NCI-H2081 (cell line): ENCODE results near the gene KIF13A.
"Not testable (repeated sequence)": the region's sequence is repeated elsewhere in the genome, so short reads cannot be mapped to it uniquely, and the experiment has no call there.

ENCODE experiments used
- DNase-seq, 2 experiments: peaks; one replicate each; lab custom pipeline; 2025; lab: John Stamatoyannopoulos, UW

The KIF13A gene

DNA sequence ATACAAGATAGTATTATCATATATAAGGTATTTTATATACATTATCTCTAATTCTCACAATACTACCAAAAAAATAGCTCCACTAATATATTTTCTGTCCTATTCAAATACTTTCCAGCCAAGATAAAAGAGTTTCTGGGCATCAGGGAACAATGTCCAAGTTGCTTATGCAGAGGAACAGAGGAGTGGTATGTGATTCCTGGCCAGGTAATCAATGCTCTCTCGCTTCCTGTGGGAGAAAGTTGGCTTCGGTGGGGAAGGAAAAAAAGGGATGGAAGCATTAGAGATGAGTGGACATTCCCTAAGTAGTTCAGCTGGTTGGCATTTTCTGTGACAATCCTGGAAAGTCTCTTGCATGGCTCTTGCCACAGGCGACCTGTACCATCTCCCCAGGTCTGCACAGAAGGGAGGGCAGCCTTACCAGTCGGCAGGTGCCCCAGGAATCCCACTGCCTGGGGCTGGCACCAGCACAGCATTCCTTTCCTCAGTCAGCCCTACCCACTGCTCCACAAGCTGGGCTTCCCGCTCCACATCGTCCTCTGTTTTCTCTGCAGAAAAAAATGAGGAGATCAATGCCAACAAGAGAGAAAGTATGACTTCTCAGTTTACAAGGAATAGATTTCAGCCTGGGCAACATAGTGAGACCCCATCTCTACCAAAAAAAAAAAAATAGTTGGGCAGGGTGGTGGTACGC lies 202.2 kb downstream of the KIF13A start:
- no peak for DNase-seq

DNA sequence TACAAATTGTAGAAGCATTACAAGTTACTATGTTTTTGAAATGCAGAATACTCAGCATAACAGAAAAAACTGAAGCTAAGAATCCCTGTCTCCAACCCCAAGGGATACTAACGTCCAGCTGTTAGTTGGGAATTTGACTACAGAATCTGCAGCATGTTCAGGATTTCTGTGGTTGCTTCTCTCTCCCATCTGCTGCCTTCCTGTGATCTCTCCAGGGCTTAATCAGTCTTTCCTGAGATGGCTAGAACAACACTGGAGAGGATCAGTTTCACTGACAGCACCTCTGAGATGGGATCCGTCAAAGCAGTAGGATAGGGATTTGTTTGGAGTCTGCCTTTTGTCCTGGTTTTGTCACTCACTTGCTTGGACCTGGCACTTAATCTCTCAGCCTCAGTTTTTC lies 207.4 kb downstream of the KIF13A start:
- DNase-seq: no peak

DNA sequence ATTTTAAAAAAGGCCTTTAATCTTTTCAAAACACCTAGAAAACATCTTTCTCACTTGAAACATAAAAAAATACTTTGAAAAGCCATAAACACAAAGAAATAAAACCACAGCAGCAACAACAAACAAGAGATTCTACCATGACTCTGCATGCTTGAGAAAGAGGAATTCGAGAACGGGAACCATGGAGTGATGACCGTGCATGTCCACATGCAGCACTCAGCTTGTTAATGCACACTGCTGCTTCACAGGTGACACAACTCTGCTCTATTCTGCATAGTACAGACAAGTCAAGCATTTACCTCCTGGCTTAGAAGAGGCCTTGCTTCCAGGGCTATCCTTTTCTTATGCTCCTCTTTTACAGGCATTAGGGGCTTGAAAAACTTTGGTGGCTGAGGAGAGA lies 215.8 kb downstream of the KIF13A start:
- no peak for DNase-seq

DNA sequence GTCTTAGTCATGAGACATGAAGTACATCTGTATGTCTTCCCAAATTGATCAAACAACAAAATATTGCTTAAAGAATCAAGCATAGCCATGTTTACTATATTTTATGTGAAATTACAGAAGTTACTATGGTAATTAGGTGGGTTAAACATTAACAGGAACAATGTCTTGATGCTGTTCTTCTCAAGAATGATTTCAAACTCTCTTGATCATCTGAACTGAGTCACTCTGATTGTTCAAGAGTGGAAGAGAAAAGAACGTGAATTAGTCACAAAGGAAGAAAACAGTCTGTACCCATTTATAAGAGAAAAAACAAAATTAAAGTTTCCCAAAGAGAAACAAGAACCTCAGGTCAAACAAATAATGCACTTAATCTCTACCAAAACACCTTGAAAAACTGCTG lies 218.6 kb downstream of the KIF13A start:
- DNase-seq: no peak

DNA sequence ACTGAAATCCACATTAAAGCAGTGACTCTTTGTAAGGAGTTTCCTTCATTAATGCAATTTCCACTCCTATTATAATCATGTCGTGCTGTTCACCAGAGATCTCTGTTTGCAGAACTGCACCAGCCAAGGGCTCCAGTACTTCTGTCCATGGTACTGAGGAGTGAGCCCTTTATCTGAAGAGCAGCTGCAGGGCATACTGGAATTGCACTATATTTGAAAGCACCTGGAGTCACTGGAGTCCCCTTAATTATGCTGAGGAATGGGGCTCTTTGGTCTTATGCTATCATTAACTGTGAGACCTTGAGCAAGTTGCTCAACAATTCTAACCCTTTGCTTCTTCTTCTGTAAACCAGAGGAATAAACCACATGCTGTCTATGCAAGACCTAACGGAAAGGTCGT lies 219.0 kb downstream of the KIF13A start:
- DNase-seq: no peak

DNA sequence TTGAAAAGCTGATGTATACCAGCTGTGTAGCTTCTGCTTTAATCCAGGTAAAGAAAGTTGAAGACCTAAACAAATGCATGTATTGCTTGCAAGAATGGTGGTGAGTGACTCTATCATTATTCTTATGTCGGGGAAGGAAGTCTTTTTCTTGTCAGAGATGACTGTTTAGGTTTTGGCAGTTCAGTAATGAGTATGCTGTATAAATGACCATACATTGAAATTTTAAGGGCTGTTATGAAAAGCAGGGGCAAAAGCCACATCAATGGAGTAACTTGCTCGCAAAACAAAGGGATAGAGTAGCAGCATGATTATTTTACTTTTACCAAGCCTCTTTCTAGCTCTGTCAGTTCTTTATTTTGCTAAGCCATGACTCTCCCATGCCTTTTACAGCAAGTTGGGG lies 224.8 kb downstream of the KIF13A start:
- DNase-seq: no peak

DNA sequence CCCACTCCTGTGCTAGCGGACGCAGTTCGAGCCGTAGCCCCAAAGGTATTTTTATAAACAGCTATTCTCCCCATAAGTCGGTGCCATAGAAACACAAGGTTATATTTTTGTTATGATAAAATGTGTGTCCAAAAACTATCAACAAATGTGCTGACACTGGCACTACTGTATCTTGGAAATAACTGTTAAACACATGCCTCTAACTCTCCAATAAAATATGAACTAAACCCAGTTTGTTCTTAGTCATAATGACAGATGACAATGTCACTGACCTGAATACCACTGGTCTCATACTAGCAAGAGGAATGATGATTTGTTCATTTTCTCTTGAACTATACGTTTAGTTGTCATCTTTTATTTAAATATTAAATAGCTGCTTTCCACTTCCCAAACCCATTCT lies 229.3 kb downstream of the KIF13A start:
- no peak for DNase-seq

DNA sequence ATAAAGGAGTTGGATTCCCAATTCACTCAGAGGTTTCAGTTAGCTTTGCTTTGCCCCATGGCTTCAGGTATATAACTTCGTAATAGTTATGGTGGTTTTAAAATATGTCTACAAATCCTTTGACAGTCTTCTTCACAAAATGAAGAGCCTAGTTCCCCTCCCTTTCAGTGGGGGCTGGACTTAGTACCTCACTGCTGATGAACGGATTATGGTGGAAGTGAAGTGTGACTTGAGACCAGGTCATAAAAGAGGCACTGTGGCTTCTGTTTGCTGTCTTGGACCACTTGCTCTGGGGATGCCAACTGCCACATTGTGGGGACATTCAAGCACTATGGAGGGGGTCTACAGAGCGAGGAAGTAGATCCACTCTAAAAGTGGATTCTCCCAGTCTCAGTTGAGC lies 233.2 kb downstream of the KIF13A start:
- no peak for DNase-seq

DNA sequence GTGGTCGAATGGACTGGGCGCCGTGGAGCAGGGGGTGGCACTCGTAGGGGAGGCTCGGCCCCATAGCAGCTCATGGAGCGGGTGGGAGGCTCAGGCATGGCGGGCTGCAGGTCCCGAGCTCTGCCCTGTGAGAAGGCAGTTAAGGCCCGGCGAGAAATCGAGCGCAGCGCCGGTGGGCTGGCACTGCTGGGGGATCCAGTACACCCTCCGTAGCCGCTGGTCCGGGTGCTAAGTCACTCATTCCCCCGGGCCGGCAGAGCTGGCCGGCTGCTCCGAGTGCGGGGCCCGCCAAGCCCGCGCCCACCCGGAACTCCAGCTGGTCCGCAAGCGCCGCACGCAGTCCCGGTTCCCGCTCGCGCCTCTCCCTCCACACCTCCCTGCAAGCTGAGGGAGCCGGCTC lies 242.1 kb downstream of the KIF13A start:
- DNase-seq: not testable (repeated sequence)

DNA sequence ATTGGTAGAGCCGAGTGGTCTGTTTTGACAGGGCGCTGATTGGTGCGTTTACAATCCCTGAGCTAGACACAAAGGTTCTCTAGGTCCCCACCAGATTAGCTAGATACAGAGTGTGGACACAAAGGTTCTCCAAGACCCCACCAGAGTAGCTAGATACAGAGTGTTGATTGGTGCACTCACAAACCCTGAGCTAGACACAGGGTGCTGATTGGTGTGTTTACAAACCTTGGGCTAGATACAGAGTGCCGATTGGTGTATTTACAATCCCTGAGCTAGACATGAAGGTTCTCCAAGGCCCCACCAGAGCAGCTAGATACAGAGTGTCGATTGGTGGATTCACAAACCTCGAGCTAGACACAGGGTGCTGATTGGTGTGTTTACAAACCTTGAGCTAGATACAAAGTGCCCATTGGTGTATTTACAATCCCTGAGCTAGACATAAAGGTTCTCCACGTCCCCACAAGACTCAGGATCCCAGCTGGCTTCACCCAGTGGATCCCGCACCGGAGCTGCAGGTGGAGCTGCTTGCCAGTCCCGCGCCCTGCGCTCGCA lies 242.6 kb downstream of the KIF13A start:
- not testable (repeated sequence) for DNase-seq

DNA sequence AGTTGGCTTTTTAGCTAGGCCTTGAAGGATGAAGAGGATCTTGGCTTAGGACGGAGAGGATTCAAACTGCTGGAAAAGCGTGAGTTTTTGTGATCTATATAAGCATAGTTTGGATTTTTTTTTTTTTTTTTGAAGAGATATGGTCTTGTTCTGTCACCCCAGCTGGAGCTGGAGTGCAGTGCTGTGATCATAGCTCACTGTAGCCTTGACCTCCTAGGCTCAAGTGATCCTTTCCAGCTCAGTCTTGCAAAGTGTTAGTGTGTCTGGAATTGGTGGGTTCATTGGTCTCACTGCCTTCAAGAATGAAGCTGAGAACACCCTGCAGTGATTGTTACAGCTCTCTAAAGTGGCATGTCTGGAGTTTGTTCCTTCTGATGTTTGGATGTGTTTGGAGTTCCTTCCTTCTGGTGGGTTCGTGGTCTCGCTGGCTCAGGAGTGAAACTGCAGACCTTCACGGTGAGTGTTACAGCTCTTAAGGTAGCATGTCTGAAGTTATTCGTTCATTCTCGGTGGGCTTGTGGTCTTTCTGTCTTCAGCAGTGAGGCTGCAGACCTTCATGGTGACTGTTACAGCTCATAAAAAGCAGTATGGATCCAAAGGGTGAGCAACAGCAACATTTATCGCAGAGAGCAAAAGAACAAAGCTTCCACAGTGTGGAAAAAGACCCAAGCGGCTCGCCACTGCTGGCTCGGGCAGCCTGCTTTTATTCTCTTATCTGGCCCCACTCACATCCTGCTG lies 243.2 kb downstream of the KIF13A start:
- DNase-seq: no peak

DNA sequence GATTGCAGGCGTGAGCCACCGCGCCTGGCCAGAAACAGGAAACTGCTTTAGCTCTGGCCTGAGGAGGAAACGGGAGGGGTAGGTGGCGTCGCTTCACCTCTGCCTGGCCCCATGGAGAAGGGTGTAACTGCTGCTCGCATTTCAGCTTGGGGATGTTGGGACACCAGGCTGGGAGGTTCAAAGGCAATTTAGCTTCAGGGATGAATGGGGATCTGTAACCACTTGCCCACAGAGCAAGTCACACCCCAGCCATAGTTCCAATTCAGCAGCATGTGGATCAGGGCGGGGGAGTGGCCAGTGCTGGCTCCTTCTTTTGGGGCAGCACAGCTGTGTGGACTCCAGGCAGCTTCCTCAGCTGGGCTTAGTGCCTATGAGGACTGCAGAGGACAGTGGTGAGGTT lies 245.9 kb downstream of the KIF13A start:
- DNase-seq: no peak

DNA sequence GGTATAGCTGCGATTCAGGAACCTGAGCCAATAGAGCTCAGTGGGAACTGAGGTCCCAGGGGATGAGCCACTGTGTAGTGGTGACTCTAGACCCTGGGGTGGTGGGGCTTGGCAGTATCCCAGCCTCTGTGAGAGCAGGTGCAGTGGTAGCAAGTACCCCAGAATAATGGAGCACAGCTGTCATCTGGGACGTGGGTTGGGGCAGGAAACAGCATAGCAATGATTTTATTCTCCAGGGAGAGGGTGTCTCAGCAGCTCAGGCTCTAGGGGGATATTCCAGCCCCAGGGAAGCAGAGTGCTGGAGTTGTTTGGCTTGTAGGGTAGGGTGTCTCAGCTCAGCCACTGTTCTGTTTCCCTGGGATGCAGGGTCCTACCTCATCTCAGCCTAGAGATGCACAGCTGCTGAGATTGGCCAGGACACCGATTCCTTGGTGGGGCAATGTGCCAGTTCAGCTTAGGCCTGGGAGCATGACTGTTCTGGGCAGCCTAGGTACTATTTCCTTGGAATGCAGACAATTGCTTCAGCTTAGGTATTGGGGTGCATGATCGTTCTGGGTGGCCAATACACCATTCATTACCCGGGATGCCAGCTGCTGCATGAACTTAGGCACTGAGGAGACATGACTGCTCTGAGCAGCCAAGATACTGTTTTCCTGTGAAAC lies 246.7 kb downstream of the KIF13A start:
- DNase-seq: peak; percentile 9 to 22

DNA sequence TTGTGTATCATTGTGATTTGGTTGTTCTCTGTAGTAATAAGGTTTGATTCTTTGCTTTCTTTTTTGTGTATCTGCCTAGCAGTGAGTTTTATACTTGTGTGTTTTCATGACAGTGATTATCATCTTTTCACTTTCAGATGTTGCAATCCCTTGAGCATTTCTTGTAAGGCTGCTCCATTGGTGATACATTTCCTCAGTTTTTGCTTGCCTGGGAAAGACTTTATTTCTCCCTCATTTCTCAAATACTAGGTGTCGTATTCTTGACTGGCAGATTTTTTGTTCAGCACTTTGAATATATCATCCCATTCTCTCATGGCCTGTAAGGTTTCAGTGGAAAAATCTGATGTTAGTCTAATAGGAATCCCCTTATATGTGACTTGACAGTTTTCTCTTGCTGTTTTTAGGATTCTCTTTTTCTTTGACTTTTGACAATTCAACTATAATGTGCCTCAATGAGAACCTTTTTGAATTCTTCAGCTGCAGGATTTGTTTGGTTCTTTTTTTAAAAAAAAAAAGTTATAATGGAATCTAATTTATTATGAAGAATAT lies 249.7 kb downstream of the KIF13A start:
- no peak for DNase-seq

DNA sequence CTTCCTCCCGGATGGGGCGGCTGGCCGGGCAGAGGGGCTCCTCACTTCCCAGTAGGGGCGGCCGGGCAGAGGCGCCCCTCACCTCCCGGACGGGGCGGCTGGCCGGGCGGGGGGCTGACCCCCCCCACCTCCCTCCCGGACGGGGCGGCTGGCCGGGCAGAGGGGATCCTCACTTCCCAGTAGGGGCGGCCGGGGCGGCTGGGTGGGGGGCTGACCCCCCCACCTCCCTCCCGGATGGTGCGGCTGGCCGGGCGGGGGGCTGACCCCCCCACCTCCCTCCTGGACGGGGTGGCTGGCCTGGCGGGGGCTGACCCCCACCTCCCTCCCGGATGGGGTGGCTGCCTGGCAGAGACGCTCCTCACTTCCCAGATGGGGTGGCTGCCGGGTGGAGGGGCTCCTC lies 252.1 kb downstream of the KIF13A start:
- DNase-seq: not testable (repeated sequence)

DNA sequence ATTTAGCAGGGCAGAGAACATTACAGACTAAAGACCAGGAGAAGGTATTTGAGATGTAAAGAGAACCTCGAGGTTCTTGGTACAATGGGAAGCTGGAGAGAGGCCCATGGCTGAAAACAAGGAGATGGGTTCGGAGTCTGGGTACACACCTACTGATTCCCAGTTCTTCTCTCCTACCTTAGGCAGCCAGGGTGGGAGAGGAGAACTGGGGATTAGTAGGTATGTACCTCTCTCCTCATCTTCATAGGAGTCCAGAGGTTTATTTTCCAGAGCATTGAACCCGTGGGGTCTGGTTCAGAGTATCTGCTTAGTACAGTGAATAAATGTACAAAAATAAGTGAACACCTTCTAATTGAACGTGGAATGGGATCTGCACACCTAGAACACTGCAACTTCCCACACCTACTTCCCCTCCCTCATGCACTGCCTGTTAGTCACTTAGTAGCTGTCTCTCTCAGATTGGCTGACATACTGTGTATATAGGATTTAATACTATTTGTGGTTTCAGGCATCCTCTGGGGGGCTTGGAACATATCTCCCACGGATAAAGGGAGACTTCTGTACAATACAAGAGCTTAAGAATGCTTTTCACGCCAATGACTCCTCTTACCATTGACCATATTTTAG lies 257.2 kb downstream of the KIF13A start:
- no peak for DNase-seq

DNA sequence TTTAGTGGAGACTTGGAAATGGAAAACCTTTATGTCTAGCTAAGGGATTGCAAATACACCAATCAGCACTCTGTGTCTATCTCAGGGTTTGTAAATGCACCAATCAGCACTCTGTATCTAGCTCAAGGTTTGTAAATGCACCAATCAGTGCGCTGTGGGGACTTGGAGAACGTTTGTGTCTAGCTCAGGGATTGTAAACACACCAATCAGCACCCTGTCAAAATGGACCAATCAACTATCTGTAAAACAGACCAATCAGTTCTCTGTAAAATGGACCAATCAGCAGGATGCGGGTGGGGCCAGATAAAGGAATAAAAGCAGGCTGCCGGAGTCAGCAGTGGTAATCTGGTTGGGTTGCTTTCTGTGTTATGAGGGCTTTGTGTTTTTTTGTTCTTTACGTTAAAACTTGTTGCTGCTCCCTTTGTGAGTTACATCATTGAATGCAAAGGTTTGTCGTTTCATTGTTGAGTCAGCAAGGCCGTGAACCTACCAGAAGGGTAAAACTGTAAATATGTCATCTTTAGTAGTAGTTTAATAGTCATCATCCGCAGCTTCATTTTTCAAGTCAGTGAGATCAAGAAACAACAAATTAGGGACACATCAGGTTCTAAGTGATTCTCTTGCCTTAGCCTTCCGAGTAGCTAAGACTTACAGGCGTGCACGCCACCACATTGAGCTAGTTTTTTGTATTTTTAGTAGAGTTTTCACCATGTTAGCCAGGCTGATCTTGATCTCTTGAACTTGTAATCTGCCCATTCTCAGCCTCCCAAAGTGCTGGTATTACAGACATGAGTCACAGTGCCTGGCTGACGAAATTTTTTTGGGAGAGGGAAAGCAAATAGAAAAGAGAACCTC lies 258.0 kb downstream of the KIF13A start:
- no peak for DNase-seq

DNA sequence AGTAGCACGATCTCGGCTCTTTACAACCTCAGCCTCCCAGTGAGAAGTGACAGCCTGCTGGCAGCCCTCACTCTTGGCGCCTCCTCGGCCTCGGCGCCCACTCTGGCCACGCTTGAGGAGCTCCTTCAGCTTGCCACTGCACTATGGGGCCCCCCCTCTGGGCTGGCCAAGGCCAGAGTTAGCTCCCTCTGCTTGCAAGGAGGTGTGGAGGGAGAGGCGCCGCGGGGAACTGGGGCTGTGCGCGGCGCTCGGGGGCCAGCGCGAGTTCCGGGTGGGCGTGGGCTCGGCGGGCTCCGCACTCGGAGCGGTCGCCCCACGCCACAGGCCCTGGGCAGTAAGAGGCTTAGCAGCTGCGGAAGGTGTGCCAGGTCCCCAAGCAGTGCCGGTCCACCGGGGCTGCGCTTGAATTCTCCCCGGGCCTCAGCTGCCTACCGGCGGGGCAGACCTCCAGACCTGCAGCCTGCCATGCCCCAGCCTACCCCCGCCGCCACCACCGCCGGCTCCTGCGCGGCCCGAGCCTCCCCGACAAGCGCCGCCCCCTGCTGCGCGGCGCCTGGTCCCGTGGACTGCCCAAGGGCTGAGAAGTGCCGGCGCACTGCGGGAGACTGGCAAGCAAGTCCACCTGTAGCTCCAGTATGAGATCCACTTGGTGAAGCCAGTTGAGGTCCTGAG lies 258.7 kb downstream of the KIF13A start:
- DNase-seq: no peak

DNA sequence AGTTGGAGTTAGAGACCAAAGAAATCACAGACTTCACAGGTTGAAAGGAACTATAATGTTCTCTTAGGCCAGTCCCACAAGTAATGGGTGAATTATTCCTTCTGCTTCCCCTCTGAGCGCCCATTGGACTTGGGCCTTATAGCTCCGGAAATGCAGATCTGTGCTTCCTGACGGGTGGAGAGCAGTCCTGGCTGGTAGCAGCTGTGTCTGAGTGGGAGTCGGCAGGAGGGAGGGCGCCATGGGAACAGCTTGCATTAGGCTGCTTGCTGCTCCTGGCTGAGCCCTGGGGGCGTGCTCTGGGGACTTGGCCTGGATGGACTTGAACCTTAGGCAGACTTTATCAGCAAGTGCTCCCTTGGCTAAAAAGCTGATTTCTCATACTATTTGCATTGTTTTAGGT lies 262.4 kb downstream of the KIF13A start:
- peak; percentile 72 to 90 for DNase-seq

DNA sequence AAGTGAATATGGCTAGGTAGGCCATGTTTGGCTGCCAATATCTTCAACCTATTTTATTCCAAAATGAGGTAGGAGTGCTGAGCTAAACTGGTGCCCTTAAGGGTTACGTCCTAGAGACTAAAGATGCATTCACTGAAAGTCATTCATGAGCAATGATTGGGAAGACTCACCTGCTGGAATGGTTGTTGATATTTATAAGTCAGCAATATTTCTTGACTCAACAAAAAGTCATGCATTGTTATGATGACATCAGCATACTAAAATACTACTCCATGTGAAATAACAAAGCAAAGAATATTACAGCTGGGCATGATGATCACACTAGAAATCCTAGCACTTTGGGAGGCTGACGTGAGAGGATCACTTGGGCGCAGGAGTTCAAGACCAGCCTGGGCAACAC lies 263.1 kb downstream of the KIF13A start:
- DNase-seq: no peak

DNA sequence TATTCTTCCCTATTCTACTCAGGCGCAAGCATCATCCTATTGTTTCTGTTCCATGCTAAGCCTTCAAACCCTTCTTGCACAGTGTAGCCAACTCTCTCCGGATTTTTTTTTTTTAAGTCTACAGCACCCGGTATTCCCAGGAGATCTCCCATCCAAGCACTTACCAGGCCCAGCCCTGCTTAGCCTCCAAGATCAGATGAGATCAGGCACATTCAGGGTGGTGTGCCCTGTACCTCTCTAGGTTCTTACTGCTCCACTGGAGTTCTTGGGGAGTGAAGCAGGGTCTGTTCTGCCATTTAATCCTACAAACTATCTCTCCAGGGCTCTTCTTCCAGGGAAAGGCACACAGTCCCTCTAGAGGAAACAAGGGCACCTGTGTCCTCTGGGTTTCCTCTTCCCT lies 265.8 kb downstream of the KIF13A start:
- no peak for DNase-seq
